Neural cell (in vitro differentiated cells): ENCODE data around the gene KLF13. TPM values are rescaled to one million over a fixed set of nuclear protein-coding genes. Genes with fewer than 3 reads are reported as not detected.
A peak's percentile ranks its signal among the peaks of the same experiment; 100 is the strongest.

ENCODE experiments used
- H2AFZ ChIP-seq: fragments of 200-600, 300-800 bp; sonication (generic), shearing (Covaris generic); 2 replicates; pipeline ENCODE4 v1.6.0; 2014; ENCODE audit warnings: low read depth, mild to moderate bottlenecking, antibody characterized with exemption, low read length, moderate library complexity
- H3F3A ChIP-seq: fragments of 200-600 bp; shearing (Covaris generic); 2 replicates; pipeline ENCODE4 v1.6.1; 2016; ENCODE audit warnings: mild to moderate bottlenecking, moderate library complexity, mixed read lengths, antibody characterized with exemption, low read length; ENCODE audit not compliant: insufficient read depth, poor library complexity, severe bottlenecking
- H3K27ac ChIP-seq: fragments of 200-600, 300-800 bp; sonication (generic), shearing (Covaris generic); 2 replicates; pipeline ENCODE4 v1.5.1; 2014; ENCODE audit warnings: mild to moderate bottlenecking, low read length, moderate library complexity
- H3K27me3 ChIP-seq: fragments of 300-800, 200-600 bp; sonication (generic), shearing (Covaris generic); 2 replicates; pipeline ENCODE4 v1.6.0; 2014; ENCODE audit warnings: mild to moderate bottlenecking, low read depth, low read length, moderate library complexity; ENCODE audit not compliant: insufficient read depth
- H3K36me3 ChIP-seq: fragments of 300-800, 200-600 bp; sonication (generic), shearing (Covaris generic); 2 replicates; pipeline ENCODE4 v1.5.1; 2014; ENCODE audit warnings: mild to moderate bottlenecking, antibody characterized with exemption, low read length, moderate library complexity; ENCODE audit not compliant: insufficient read depth
- H3K4me2 ChIP-seq: fragments of 300-800, 200-600 bp; sonication (generic), shearing (Covaris generic); 2 replicates; pipeline ENCODE4 v1.6.0; 2014; ENCODE audit warnings: mild to moderate bottlenecking, low read length
- H3K4me3 ChIP-seq: fragments of 300-800, 200-600 bp; sonication (generic), shearing (Covaris generic); 2 replicates; pipeline ENCODE4 v1.5.1; 2014; ENCODE audit warnings: mild to moderate bottlenecking, low read length, moderate library complexity
- H3K79me2 ChIP-seq: fragments of 200-600 bp; shearing (Covaris generic); replicated peaks from 2 replicates; pipeline ENCODE4 v1.6.0; 2014; ENCODE audit warnings: mild to moderate bottlenecking, low read length, moderate library complexity; ENCODE audit not compliant: insufficient read depth
- H3K9ac ChIP-seq: fragments of 300-800, 200-600 bp; sonication (generic), shearing (Covaris generic); 2 replicates; pipeline ENCODE4 v1.6.1; 2016; ENCODE audit warnings: mild to moderate bottlenecking, low read length, mixed read lengths
- H3K9me2 ChIP-seq: fragments of 200-600 bp; shearing (Covaris generic); 2 replicates; pipeline ENCODE4 v1.6.1; 2016; ENCODE audit warnings: mild to moderate bottlenecking, low read length, mixed read lengths; ENCODE audit not compliant: insufficient read depth
- H3K9me3 ChIP-seq: fragments of 200-600, 300-800 bp; sonication (generic), shearing (Covaris generic); 2 replicates; pipeline ENCODE4 v1.6.1; 2016; ENCODE audit warnings: mild to moderate bottlenecking, mixed run types, low read length, moderate library complexity, mixed read lengths
- H4K20me1 ChIP-seq: fragments of 200-600 bp; shearing (Covaris generic); 2 replicates; pipeline ENCODE4 v1.6.1; 2016; ENCODE audit warnings: mild to moderate bottlenecking, mixed run types; ENCODE audit not compliant: insufficient read depth
- CTCF ChIP-seq: fragments of 450-650 bp; IDR thresholded peaks from 2 replicates; pipeline ENCODE4 v1.5.1; 2014; ENCODE audit warnings: antibody characterized with exemption, mild to moderate bottlenecking, moderate library complexity; ENCODE audit not compliant: poor library complexity, severe bottlenecking
- EP300 ChIP-seq: fragments of 450-650 bp; conservative IDR thresholded peaks from 2 replicates; pipeline ENCODE4 v1.6.1; 2014; ENCODE audit warnings: antibody characterized with exemption, mild to moderate bottlenecking, moderate library complexity; ENCODE audit not compliant: poor library complexity, severe bottlenecking
- EZH2 ChIP-seq: fragments of 200-600, 300-800 bp; shearing (Covaris generic), sonication (generic); IDR thresholded peaks from 2 replicates; pipeline ENCODE4 v1.6.1; 2014; ENCODE audit warnings: antibody characterized with exemption, low read length, borderline replicate concordance, mild to moderate bottlenecking; ENCODE audit not compliant: insufficient read depth, poor library complexity, severe bottlenecking
- MXI1 ChIP-seq: fragments of 450-650 bp; conservative IDR thresholded peaks from 2 replicates; pipeline ENCODE4 v1.6.1; 2014; ENCODE audit warnings: antibody characterized with exemption, mild to moderate bottlenecking; ENCODE audit not compliant: poor library complexity, severe bottlenecking
- POLR2AphosphoS5 ChIP-seq: IDR thresholded peaks from 2 replicates; pipeline ENCODE4 v1.6.1; 2012
- RAD21 ChIP-seq: fragments of 450-650 bp; conservative IDR thresholded peaks from 2 replicates; pipeline ENCODE4 v1.6.1; 2014; ENCODE audit warnings: antibody characterized with exemption, mild to moderate bottlenecking, moderate library complexity
- REST ChIP-seq: IDR thresholded peaks from 2 replicates; pipeline ENCODE4 v1.6.1; 2012; ENCODE audit warnings: borderline replicate concordance
- SMC3 ChIP-seq: fragments of 450-650 bp; conservative IDR thresholded peaks from 2 replicates; pipeline ENCODE4 v1.6.1; 2014; ENCODE audit warnings: antibody characterized with exemption, mild to moderate bottlenecking, moderate library complexity; ENCODE audit not compliant: poor library complexity
- TAF1 ChIP-seq: IDR thresholded peaks from 2 replicates; pipeline ENCODE4 v1.6.1; 2012; ENCODE audit warnings: low read depth
- polyA plus RNA-seq: library from polyadenylated mRNA; depleted of rRNA; stranded (reverse); fragments of >200 nt; gene quantifications from 2 replicates; pipeline ENCODE4 v1.2.3, GENCODE V29; 2014

The KLF13 gene
- polyA plus RNA-seq, 1 donor from 2014 or later: 17.0 TPM

- Histone ChIP-seq H3K27me3 (peaks cover 37% of the 10 kb centered on the region), H3K4me2 (no peak overlapping the region), H3F3A (no peaks in the 10 kb centered on the region), H3K9ac (no peak overlapping the region), H3K36me3 (no peaks in the 10 kb centered on the region), H3K79me2 (no peaks in the 10 kb centered on the region), H3K27ac (no peak overlapping the region), H3K9me2 (no peaks in the 10 kb centered on the region), H3K9me3 (peaks cover 8% of the 10 kb centered on the region), H2AFZ (no peak overlapping the region), H3K4me3 (no peak overlapping the region), H4K20me1 (no peaks in the 10 kb centered on the region)
- TF ChIP-seq EZH2: no peak
- TF ChIP-seq POLR2AphosphoS5: no peak
- TF ChIP-seq REST: no peak
- no peak for TF ChIP-seq TAF1
- TF ChIP-seq EP300: no peak
- no peak for TF ChIP-seq MXI1
- TF ChIP-seq CTCF: no peak
- no peak for TF ChIP-seq RAD21
- TF ChIP-seq SMC3: no peak
Observed at GRCh38 chr15:31390777-31391486, 64.3 kb downstream of the KLF13 start.

- peaks cover 8% of the 10 kb centered on the region for H3K9me3 ChIP-seq
- peak overlapping the region; percentile 39 for H3K9ac ChIP-seq
- H3K27me3 ChIP-seq: peaks cover 37% of the 10 kb centered on the region
- H3K27ac ChIP-seq: no peak overlapping the region
- no peaks in the 10 kb centered on the region for H3K9me2 ChIP-seq
- peak overlapping the region; percentile 30 for H3K4me2 ChIP-seq
- H3K36me3 ChIP-seq: no peaks in the 10 kb centered on the region
- no peaks in the 10 kb centered on the region for H3F3A ChIP-seq
- H4K20me1 ChIP-seq: no peaks in the 10 kb centered on the region
- no peak overlapping the region for H2AFZ ChIP-seq
- H3K79me2 ChIP-seq: no peaks in the 10 kb centered on the region
- TF ChIP-seq EZH2: no peak
- TF ChIP-seq MXI1: no peak
- no peak for TF ChIP-seq POLR2AphosphoS5
- TF ChIP-seq RAD21: peak; percentile 19
- no peak for TF ChIP-seq CTCF
- TF ChIP-seq EP300: no peak
- TF ChIP-seq SMC3: peak; percentile 31
- TF ChIP-seq TAF1: no peak
- H3K4me3 ChIP-seq: peak overlapping the region; percentile 75
Observed at GRCh38 chr15:31391687-31392671, 65.3 kb downstream of the KLF13 start.
